AG04450 (cell line): Measurements from ENCODE around the gene SH2D1B. TPM values are rescaled to one million over a fixed set of nuclear protein-coding genes. Genes with fewer than 3 reads are reported as not detected.

ENCODE experiments used
- CTCF ChIA-PET: fragments of 300-600, 350-600 bp; formaldehyde crosslinking; extraction: SDS; loops from one replicate; lab custom pipeline; 2022; ENCODE audit warnings: antibody characterized with exemption, inconsistent platforms; lab: Charles Lee
- POLR2A ChIA-PET: fragments of 350-600 bp; formaldehyde crosslinking; extraction: SDS; loops from one replicate; lab custom pipeline; 2021; ENCODE audit warnings: antibody characterized with exemption, inconsistent platforms; lab: Yijun Ruan, JAX
- DNase-seq: peaks from one replicate; pipeline ENCODE4 v3.0.0-alpha.2; 2011; ENCODE audit warnings: low read depth, low spot score
- H3K27ac ChIP-seq: one replicate; pipeline ENCODE4 v1.5.1; 2012; ENCODE audit warnings: low read depth, low read length, control low read depth
- H3K27me3 ChIP-seq: one replicate; pipeline ENCODE4 v1.6.0; 2012; ENCODE audit warnings: low read length; ENCODE audit not compliant: control insufficient read depth, insufficient read depth
- H3K4me3 ChIP-seq: 2 replicates; pipeline ENCODE4 v1.5.1; 2011; ENCODE audit warnings: mild to moderate bottlenecking, low read depth, low read length, control low read depth
- H3K9me3 ChIP-seq: 2 replicates; pipeline ENCODE4 v1.5.1; 2012; ENCODE audit warnings: low read length; ENCODE audit not compliant: control insufficient read depth, insufficient read depth
- CTCF ChIP-seq: IDR thresholded peaks from 2 replicates; pipeline ENCODE4 v1.5.1; 2011; ENCODE audit warnings: low read depth, low read length, control low read depth, inconsistent platforms
- polyA plus RNA-seq: library from polyadenylated mRNA; depleted of rRNA; stranded (reverse); fragments of >200 nt; gene quantifications from 2 replicates; pipeline ENCODE4 v1.2.3, GENCODE V29; 2011

The SH2D1B gene
- polyA plus RNA-seq, 1 experiment, result not detected

- H3K9me3 ChIP-seq, result no peaks in the 10 kb centered on the region; the same call in 1 of the 2 replicates
- no peak overlapping the region for H3K27ac ChIP-seq
- peaks cover 2% of the 10 kb centered on the region for H3K27me3 ChIP-seq
- ChIA-PET POLR2A (interaction anchor here (1.6 kb wide), 1 partner anchor 9 kb away, joined by 3 read pairs; the partner anchor contains the start of gene C1orf226), CTCF (interaction anchor here (1.1 to 1.3 kb wide), 2 partner anchors 17 to 20 kb away, joined by 3 to 5 read pairs; no protein-coding TSS in a partner anchor)
- H3K4me3 ChIP-seq, result no peak overlapping the region
- no peak for TF ChIP-seq CTCF
- DNase-seq, result no peak
Measured at GRCh38 chr1:162372159-162373071, 39.5 kb downstream of the SH2D1B start.

- Histone ChIP-seq H3K27ac (no peak overlapping the region), H3K9me3 (peaks cover 5% of the 10 kb centered on the region; the same call in 1 of the 2 replicates), H3K4me3 (no peak overlapping the region), H3K27me3 (peaks cover under 1% of the 10 kb centered on the region)
- ChIA-PET POLR2A (interaction anchor here (1.6 kb wide), 1 partner anchor 10 kb away, joined by 3 read pairs; the partner anchor contains the start of gene C1orf226), CTCF (interaction anchor here (1.1 to 1.3 kb wide), 2 partner anchors 18 to 20 kb away, joined by 3 to 5 read pairs; no protein-coding TSS in a partner anchor)
- no peak for TF ChIP-seq CTCF
- no peak for DNase-seq
Measured at GRCh38 chr1:162371611-162372010, 40.3 kb downstream of the SH2D1B start.

- ChIA-PET POLR2A (interaction anchor here (0.7 kb wide), 1 partner anchor 332 kb away, joined by 8 read pairs; no protein-coding TSS in a partner anchor), CTCF (no interaction called here)
- no peak overlapping the region for H3K4me3 ChIP-seq
- H3K27me3 ChIP-seq, result no peaks in the 10 kb centered on the region
- no peak for TF ChIP-seq CTCF
- H3K9me3 ChIP-seq, result peaks cover 5% of the 10 kb centered on the region; the same call in 1 of the 2 replicates
- H3K27ac ChIP-seq, result no peak overlapping the region
- no peak for DNase-seq
Measured at GRCh38 chr1:162370721-162371120, 41.2 kb downstream of the SH2D1B start.

- Histone ChIP-seq H3K9me3 (peaks cover 5% of the 10 kb centered on the region; the same call in 1 of the 2 replicates), H3K27me3 (peaks cover 4% of the 10 kb centered on the region), H3K4me3 (no peak overlapping the region), H3K27ac (no peak overlapping the region)
- no peak for DNase-seq
- TF ChIP-seq CTCF, result no peak
- CTCF ChIA-PET, result no interaction called here
- POLR2A ChIA-PET, result no interaction called here
Measured at GRCh38 chr1:162370161-162370560, 41.8 kb downstream of the SH2D1B start.

- H3K9me3 ChIP-seq, result peaks cover 5% of the 10 kb centered on the region; the same call in 1 of the 2 replicates
- ChIA-PET CTCF (no interaction called here), POLR2A (no interaction called here)
- no peak for TF ChIP-seq CTCF
- H3K4me3 ChIP-seq, result no peak overlapping the region
- DNase-seq, result no peak
- peaks cover 7% of the 10 kb centered on the region for H3K27me3 ChIP-seq
- no peak overlapping the region for H3K27ac ChIP-seq
Measured at GRCh38 chr1:162369571-162369970, 42.4 kb downstream of the SH2D1B start.
